ENCODE data around the gene MTX2. TPM values are rescaled to one million over a fixed set of nuclear protein-coding genes. Genes with fewer than 3 reads are reported as not detected.

Gene MTX2
- total RNA-seq, 6 experiments from 2014 or later, result 21.4 to 26.0 (median 24.3) TPM

- no peaks in the 10 kb centered on the region for H3K9me3 Mint-ChIP-seq
- no peaks in the 10 kb centered on the region for H3K4me1 Mint-ChIP-seq (ENCODE audit: low read depth)
- no peak overlapping the region for H3K4me3 Mint-ChIP-seq
- no peak overlapping the region for H3K27ac Mint-ChIP-seq
- TF ChIP-seq CTCF (IDR thresholded peaks at IDR 0.05), result no peak
- H3K27me3 Mint-ChIP-seq (ENCODE audit: insufficient read depth), result peaks cover 8% of the 10 kb centered on the region
- H3K36me3 Mint-ChIP-seq (ENCODE audit: low read depth), result no peaks in the 10 kb centered on the region
- no peak for DNase-seq
Observed at GRCh38 chr2:176239031-176239430, 30.2 kb upstream of the MTX2 start.

- no peak overlapping the region for H3K27ac Mint-ChIP-seq
- no peaks in the 10 kb centered on the region for H3K36me3 Mint-ChIP-seq (ENCODE audit: low read depth)
- H3K4me3 Mint-ChIP-seq, result no peak overlapping the region
- no peaks in the 10 kb centered on the region for H3K4me1 Mint-ChIP-seq (ENCODE audit: low read depth)
- no peak for TF ChIP-seq CTCF (IDR thresholded peaks at IDR 0.05)
- peaks cover 8% of the 10 kb centered on the region for H3K27me3 Mint-ChIP-seq (ENCODE audit: insufficient read depth)
- no peak for DNase-seq
- no peaks in the 10 kb centered on the region for H3K9me3 Mint-ChIP-seq
Observed at GRCh38 chr2:176240301-176240700, 28.9 kb upstream of the MTX2 start.

- no peak for TF ChIP-seq CTCF (IDR thresholded peaks at IDR 0.05)
- Mint-ChIP-seq H3K4me3 (no peak overlapping the region), H3K36me3 (ENCODE audit: low read depth) (no peaks in the 10 kb centered on the region), H3K9me3 (no peaks in the 10 kb centered on the region), H3K4me1 (ENCODE audit: low read depth) (no peaks in the 10 kb centered on the region), H3K27ac (no peak overlapping the region), H3K27me3 (ENCODE audit: insufficient read depth) (peaks cover 8% of the 10 kb centered on the region)
- DNase-seq, result no peak
Observed at GRCh38 chr2:176242276-176242675, 27.0 kb upstream of the MTX2 start.

- Mint-ChIP-seq H3K36me3 (ENCODE audit: low read depth) (no peaks in the 10 kb centered on the region), H3K4me1 (ENCODE audit: low read depth) (no peaks in the 10 kb centered on the region), H3K27me3 (ENCODE audit: insufficient read depth) (peaks cover 20% of the 10 kb centered on the region), H3K4me3 (no peak overlapping the region), H3K27ac (no peak overlapping the region), H3K9me3 (no peaks in the 10 kb centered on the region)
- TF ChIP-seq CTCF (IDR thresholded peaks at IDR 0.05), result no peak
- DNase-seq, result no peak
Observed at GRCh38 chr2:176246331-176246730, 22.9 kb upstream of the MTX2 start.

GRCh38 chr2:176247859-176248258, 21.4 kb upstream of the MTX2 start:
- Mint-ChIP-seq H3K4me1 (ENCODE audit: low read depth) (no peaks in the 10 kb centered on the region), H3K27me3 (ENCODE audit: insufficient read depth) (peaks cover 15% of the 10 kb centered on the region), H3K9me3 (no peaks in the 10 kb centered on the region), H3K36me3 (ENCODE audit: low read depth) (no peaks in the 10 kb centered on the region), H3K4me3 (no peak overlapping the region), H3K27ac (no peak overlapping the region)
- DNase-seq, result no peak
- no peak for TF ChIP-seq CTCF (IDR thresholded peaks at IDR 0.05)

GRCh38 chr2:176251928-176252327, 17.3 kb upstream of the MTX2 start:
- no peak for DNase-seq
- H3K27ac Mint-ChIP-seq, result no peak overlapping the region
- no peaks in the 10 kb centered on the region for H3K4me1 Mint-ChIP-seq (ENCODE audit: low read depth)
- H3K36me3 Mint-ChIP-seq (ENCODE audit: low read depth), result no peaks in the 10 kb centered on the region
- no peak overlapping the region for H3K4me3 Mint-ChIP-seq
- no peaks in the 10 kb centered on the region for H3K9me3 Mint-ChIP-seq
- peaks cover 20% of the 10 kb centered on the region for H3K27me3 Mint-ChIP-seq (ENCODE audit: insufficient read depth)
- TF ChIP-seq CTCF (IDR thresholded peaks at IDR 0.05), result no peak

Data from HFFc6 (cell line).